HEK293 (cell line): Measurements from ENCODE around the gene MXRA8.
A peak's percentile ranks its signal among the peaks of the same experiment; 100 is the strongest.

Experiments used
- KLF8 ChIP-seq: fragments of 450-650 bp; formaldehyde crosslinking; IDR thresholded peaks from 2 replicates; pipeline ENCODE4 v1.5.1; 2016; ENCODE audit warnings: missing biosample characterization, missing genetic modification characterization
- SALL2 ChIP-seq: fragments of 450-650 bp; formaldehyde crosslinking; IDR thresholded peaks from 2 replicates; pipeline ENCODE4 v1.5.0; 2017; ENCODE audit warnings: missing biosample characterization, mild to moderate bottlenecking, missing genetic modification characterization, borderline replicate concordance
- SP2 ChIP-seq: fragments of 450-650 bp; formaldehyde crosslinking; IDR thresholded peaks from 2 replicates; pipeline ENCODE4 v1.5.1; 2016; ENCODE audit warnings: missing biosample characterization, missing genetic modification characterization
- SP3 ChIP-seq: fragments of 450-650 bp; formaldehyde crosslinking; IDR thresholded peaks from 2 replicates; pipeline ENCODE4 v1.5.1; 2016; ENCODE audit warnings: missing biosample characterization, missing genetic modification characterization
- YY1 ChIP-seq: fragments of 450-650 bp; formaldehyde crosslinking; IDR thresholded peaks from 2 replicates; pipeline ENCODE4 v1.5.1; 2018; ENCODE audit warnings: missing biosample characterization, missing genetic modification characterization
- YY2 ChIP-seq: fragments of 450-650 bp; formaldehyde crosslinking; IDR thresholded peaks from 2 replicates; pipeline ENCODE4 v1.5.1; 2016; ENCODE audit warnings: missing biosample characterization, missing genetic modification characterization
- ZBTB17 ChIP-seq: fragments of 450-650 bp; formaldehyde crosslinking; IDR thresholded peaks from 2 replicates; pipeline ENCODE4 v1.5.1; 2016; ENCODE audit warnings: missing biosample characterization, missing genetic modification characterization
- ZBTB7A ChIP-seq: fragments of 450-650 bp; formaldehyde crosslinking; IDR thresholded peaks from 2 replicates; pipeline ENCODE4 v1.5.1; 2016; ENCODE audit warnings: low read depth, missing biosample characterization, missing genetic modification characterization
- ZFP37 ChIP-seq: fragments of 450-650 bp; formaldehyde crosslinking; IDR thresholded peaks from 2 replicates; pipeline ENCODE4 v1.5.1; 2016; ENCODE audit warnings: missing biosample characterization, missing genetic modification characterization
- ZFP69B ChIP-seq: fragments of 450-650 bp; formaldehyde crosslinking; IDR thresholded peaks from 2 replicates; pipeline ENCODE4 v1.5.1; 2016; ENCODE audit warnings: missing biosample characterization, missing genetic modification characterization
- ZNF133 ChIP-seq: fragments of 450-650 bp; formaldehyde crosslinking; IDR thresholded peaks from 2 replicates; pipeline ENCODE4 v1.5.1; 2016; ENCODE audit warnings: missing biosample characterization, missing genetic modification characterization
- ZNF140 ChIP-seq: fragments of 450-650 bp; formaldehyde crosslinking; IDR thresholded peaks from 2 replicates; pipeline ENCODE4 v1.5.1; 2016; ENCODE audit warnings: missing biosample characterization, missing genetic modification characterization
- ZNF223 ChIP-seq: fragments of 450-650 bp; formaldehyde crosslinking; IDR thresholded peaks from 2 replicates; pipeline ENCODE4 v1.5.1; 2016; ENCODE audit warnings: missing biosample characterization, missing genetic modification characterization
- ZNF266 ChIP-seq: fragments of 450-650 bp; formaldehyde crosslinking; IDR thresholded peaks from 2 replicates; pipeline ENCODE4 v1.5.1; 2016; ENCODE audit warnings: missing biosample characterization, missing genetic modification characterization, low read depth
- ZNF311 ChIP-seq: fragments of 450-650 bp; formaldehyde crosslinking; IDR thresholded peaks from 2 replicates; pipeline ENCODE4 v1.5.1; 2017; ENCODE audit warnings: missing biosample characterization, missing genetic modification characterization, borderline replicate concordance
- ZNF335 ChIP-seq: fragments of 450-650 bp; formaldehyde crosslinking; conservative IDR thresholded peaks from 2 replicates; pipeline ENCODE4 v1.5.1; 2016; ENCODE audit warnings: missing biosample characterization, missing genetic modification characterization
- ZNF391 ChIP-seq: fragments of 450-650 bp; formaldehyde crosslinking; IDR thresholded peaks from 2 replicates; pipeline ENCODE4 v1.5.1; 2016; ENCODE audit warnings: low read depth, missing biosample characterization, missing genetic modification characterization, borderline replicate concordance
- ZNF610 ChIP-seq: fragments of 450-650 bp; formaldehyde crosslinking; IDR thresholded peaks from 2 replicates; pipeline ENCODE4 v1.5.1; 2016; ENCODE audit warnings: missing biosample characterization, missing genetic modification characterization, borderline replicate concordance
- ZNF654 ChIP-seq: fragments of 450-650 bp; formaldehyde crosslinking; IDR thresholded peaks from 2 replicates; pipeline ENCODE4 v1.5.1; 2016; ENCODE audit warnings: low read depth, missing biosample characterization, missing genetic modification characterization
- ZNF660 ChIP-seq: fragments of 450-650 bp; IDR thresholded peaks from 2 replicates; pipeline ENCODE4 v1.5.1; 2018; ENCODE audit warnings: missing biosample characterization, mild to moderate bottlenecking, missing genetic modification characterization
- ZSCAN16 ChIP-seq: fragments of 450-650 bp; formaldehyde crosslinking; IDR thresholded peaks from 2 replicates; pipeline ENCODE4 v1.5.1; 2016; ENCODE audit warnings: missing biosample characterization, missing genetic modification characterization
- TF ChIP-seq, protein P1 (sequence below): fragments of 450-650 bp; formaldehyde crosslinking; IDR thresholded peaks from 2 replicates; pipeline ENCODE4 v1.5.1; 2016; ENCODE audit warnings: missing biosample characterization, missing genetic modification characterization, borderline replicate concordance
- TF ChIP-seq, protein P2 (sequence below): fragments of 450-650 bp; formaldehyde crosslinking; IDR thresholded peaks from 2 replicates; pipeline ENCODE4 v1.5.1; 2016; ENCODE audit warnings: missing biosample characterization, missing genetic modification characterization
- TF ChIP-seq, protein P3 (sequence below): fragments of 450-650 bp; formaldehyde crosslinking; IDR thresholded peaks from 2 replicates; pipeline ENCODE4 v1.5.1; 2016; ENCODE audit warnings: missing biosample characterization, missing genetic modification characterization
- TF ChIP-seq, protein P4 (sequence below): fragments of 450-650 bp; formaldehyde crosslinking; conservative IDR thresholded peaks from 2 replicates; pipeline ENCODE4 v1.5.1; 2016; ENCODE audit warnings: low read depth, missing biosample characterization, missing genetic modification characterization
- TF ChIP-seq, protein P5 (sequence below): fragments of 450-650 bp; formaldehyde crosslinking; IDR thresholded peaks from 2 replicates; pipeline ENCODE4 v1.5.1; 2017; ENCODE audit warnings: missing biosample characterization, missing genetic modification characterization
- TF ChIP-seq, protein P6 (sequence below): fragments of 450-650 bp; formaldehyde crosslinking; IDR thresholded peaks from 2 replicates; pipeline ENCODE4 v1.5.1; 2016; ENCODE audit warnings: missing biosample characterization, missing genetic modification characterization

MXRA8 gene

DNA sequence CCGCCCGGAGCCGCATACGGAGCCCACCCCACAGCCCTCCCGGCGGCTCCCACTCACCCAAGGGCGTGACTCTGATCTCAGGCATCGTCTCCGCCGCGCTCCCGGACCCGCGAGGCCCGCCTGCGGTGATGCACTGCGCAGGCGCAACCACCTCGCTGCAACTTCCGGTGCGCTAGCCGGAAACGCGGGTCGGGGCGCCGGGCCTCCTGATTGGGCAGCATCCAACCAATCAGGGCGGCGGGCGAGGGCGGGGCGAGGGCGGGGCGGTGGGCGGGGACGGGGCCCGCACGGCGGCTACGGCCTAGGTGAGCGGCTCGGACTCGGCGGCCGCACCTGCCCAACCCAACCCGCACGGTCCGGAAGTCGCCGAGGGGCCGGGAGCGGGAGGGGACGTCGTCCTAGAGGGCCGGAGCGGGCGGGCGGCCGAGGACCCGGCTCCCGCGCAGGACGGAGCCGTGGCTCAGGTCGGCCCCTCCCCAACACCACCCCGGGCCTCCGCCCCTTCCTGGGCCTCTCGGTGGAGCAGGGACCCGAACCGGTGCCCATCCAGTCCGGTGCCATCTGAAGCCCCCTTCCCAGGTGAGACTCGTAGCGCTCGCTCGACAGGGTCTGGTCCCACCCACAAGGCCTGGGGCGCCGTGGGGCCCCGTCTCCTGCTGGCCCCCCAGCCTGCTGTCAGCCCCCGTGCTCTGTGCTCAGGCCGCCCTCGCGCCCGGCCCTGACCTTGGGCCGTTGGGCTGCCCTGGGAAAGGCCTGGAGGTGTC, 33.6 kb downstream of the MXRA8 start, which contains the start of the genes CPTP and INTS11 (continued):
- TF ChIP-seq, protein P1, sequence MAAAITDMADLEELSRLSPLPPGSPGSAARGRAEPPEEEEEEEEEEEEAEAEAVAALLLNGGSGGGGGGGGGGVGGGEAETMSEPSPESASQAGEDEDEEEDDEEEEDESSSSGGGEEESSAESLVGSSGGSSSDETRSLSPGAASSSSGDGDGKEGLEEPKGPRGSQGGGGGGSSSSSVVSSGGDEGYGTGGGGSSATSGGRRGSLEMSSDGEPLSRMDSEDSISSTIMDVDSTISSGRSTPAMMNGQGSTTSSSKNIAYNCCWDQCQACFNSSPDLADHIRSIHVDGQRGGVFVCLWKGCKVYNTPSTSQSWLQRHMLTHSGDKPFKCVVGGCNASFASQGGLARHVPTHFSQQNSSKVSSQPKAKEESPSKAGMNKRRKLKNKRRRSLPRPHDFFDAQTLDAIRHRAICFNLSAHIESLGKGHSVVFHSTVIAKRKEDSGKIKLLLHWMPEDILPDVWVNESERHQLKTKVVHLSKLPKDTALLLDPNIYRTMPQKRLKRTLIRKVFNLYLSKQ, result no peak
- TF ChIP-seq, protein P2, sequence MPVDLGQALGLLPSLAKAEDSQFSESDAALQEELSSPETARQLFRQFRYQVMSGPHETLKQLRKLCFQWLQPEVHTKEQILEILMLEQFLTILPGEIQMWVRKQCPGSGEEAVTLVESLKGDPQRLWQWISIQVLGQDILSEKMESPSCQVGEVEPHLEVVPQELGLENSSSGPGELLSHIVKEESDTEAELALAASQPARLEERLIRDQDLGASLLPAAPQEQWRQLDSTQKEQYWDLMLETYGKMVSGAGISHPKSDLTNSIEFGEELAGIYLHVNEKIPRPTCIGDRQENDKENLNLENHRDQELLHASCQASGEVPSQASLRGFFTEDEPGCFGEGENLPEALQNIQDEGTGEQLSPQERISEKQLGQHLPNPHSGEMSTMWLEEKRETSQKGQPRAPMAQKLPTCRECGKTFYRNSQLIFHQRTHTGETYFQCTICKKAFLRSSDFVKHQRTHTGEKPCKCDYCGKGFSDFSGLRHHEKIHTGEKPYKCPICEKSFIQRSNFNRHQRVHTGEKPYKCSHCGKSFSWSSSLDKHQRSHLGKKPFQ (tag by site-specific recombination), result no peak
- 0 out of 2 replicates have a peak, but pooled peaks have one; percentile 11 for TF ChIP-seq ZNF660
- TF ChIP-seq ZNF223 (tag by site-specific recombination), result peak; percentile 97
- 0 out of 2 replicates have a peak, but pooled peaks have one; percentile 13 for TF ChIP-seq ZFP69B (tag by site-specific recombination)
- TF ChIP-seq, protein P3, sequence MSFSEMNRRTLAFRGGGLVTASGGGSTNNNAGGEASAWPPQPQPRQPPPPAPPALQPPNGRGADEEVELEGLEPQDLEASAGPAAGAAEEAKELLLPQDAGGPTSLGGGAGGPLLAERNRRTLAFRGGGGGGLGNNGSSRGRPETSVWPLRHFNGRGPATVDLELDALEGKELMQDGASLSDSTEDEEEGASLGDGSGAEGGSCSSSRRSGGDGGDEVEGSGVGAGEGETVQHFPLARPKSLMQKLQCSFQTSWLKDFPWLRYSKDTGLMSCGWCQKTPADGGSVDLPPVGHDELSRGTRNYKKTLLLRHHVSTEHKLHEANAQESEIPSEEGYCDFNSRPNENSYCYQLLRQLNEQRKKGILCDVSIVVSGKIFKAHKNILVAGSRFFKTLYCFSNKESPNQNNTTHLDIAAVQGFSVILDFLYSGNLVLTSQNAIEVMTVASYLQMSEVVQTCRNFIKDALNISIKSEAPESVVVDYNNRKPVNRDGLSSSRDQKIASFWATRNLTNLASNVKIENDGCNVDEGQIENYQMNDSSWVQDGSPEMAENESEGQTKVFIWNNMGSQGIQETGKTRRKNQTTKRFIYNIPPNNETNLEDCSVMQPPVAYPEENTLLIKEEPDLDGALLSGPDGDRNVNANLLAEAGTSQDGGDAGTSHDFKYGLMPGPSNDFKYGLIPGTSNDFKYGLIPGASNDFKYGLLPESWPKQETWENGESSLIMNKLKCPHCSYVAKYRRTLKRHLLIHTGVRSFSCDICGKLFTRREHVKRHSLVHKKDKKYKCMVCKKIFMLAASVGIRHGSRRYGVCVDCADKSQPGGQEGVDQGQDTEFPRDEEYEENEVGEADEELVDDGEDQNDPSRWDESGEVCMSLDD (tag by site-specific recombination), result peak; percentile 60; the same call in 1 of the 2 replicates
- no peak for TF ChIP-seq ZNF266 (tag by site-specific recombination)
- TF ChIP-seq YY1 (tag by site-specific recombination), result 0 out of 2 replicates have a peak, but pooled peaks have one; percentile 17
- TF ChIP-seq ZNF133 (tag by site-specific recombination), result no peak
- TF ChIP-seq SALL2, result no peak
- TF ChIP-seq SP2 (tag by site-specific recombination), result peak; percentile 87
- TF ChIP-seq ZNF654 (tag by site-specific recombination), result no peak
- TF ChIP-seq ZNF311 (tag by site-specific recombination), result no peak
- TF ChIP-seq ZBTB7A, result peak; percentile 65; the same call in 1 of the 2 replicates
- no peak for TF ChIP-seq ZBTB17 (tag by site-specific recombination)
- TF ChIP-seq SP3 (tag by site-specific recombination), result peak; percentile 73
- TF ChIP-seq YY2, result no peak
- peak; percentile 39; the same call in 1 of the 2 replicates for TF ChIP-seq ZFP37 (tag by site-specific recombination)
- TF ChIP-seq, protein P4, sequence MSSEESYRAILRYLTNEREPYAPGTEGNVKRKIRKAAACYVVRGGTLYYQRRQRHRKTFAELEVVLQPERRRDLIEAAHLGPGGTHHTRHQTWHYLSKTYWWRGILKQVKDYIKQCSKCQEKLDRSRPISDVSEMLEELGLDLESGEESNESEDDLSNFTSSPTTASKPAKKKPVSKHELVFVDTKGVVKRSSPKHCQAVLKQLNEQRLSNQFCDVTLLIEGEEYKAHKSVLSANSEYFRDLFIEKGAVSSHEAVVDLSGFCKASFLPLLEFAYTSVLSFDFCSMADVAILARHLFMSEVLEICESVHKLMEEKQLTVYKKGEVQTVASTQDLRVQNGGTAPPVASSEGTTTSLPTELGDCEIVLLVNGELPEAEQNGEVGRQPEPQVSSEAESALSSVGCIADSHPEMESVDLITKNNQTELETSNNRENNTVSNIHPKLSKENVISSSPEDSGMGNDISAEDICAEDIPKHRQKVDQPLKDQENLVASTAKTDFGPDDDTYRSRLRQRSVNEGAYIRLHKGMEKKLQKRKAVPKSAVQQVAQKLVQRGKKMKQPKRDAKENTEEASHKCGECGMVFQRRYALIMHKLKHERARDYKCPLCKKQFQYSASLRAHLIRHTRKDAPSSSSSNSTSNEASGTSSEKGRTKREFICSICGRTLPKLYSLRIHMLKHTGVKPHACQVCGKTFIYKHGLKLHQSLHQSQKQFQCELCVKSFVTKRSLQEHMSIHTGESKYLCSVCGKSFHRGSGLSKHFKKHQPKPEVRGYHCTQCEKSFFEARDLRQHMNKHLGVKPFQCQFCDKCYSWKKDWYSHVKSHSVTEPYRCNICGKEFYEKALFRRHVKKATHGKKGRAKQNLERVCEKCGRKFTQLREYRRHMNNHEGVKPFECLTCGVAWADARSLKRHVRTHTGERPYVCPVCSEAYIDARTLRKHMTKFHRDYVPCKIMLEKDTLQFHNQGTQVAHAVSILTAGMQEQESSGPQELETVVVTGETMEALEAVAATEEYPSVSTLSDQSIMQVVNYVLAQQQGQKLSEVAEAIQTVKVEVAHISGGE, result peak; percentile 57; the same call in 1 of the 2 replicates
- TF ChIP-seq KLF8 (tag by site-specific recombination), result peak; percentile 89
- no peak for TF ChIP-seq ZSCAN16 (tag by site-specific recombination)
- no peak for TF ChIP-seq ZNF140 (tag by site-specific recombination)
- TF ChIP-seq, protein P5, sequence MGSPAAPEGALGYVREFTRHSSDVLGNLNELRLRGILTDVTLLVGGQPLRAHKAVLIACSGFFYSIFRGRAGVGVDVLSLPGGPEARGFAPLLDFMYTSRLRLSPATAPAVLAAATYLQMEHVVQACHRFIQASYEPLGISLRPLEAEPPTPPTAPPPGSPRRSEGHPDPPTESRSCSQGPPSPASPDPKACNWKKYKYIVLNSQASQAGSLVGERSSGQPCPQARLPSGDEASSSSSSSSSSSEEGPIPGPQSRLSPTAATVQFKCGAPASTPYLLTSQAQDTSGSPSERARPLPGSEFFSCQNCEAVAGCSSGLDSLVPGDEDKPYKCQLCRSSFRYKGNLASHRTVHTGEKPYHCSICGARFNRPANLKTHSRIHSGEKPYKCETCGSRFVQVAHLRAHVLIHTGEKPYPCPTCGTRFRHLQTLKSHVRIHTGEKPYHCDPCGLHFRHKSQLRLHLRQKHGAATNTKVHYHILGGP (tag by site-specific recombination), result no peak
- TF ChIP-seq, protein P6, sequence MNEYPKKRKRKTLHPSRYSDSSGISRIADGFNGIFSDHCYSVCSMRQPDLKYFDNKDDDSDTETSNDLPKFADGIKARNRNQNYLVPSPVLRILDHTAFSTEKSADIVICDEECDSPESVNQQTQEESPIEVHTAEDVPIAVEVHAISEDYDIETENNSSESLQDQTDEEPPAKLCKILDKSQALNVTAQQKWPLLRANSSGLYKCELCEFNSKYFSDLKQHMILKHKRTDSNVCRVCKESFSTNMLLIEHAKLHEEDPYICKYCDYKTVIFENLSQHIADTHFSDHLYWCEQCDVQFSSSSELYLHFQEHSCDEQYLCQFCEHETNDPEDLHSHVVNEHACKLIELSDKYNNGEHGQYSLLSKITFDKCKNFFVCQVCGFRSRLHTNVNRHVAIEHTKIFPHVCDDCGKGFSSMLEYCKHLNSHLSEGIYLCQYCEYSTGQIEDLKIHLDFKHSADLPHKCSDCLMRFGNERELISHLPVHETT, result no peak
- peak; percentile 93 for TF ChIP-seq ZNF335 (tag by site-specific recombination)
- no peak for TF ChIP-seq ZNF610 (tag by site-specific recombination)
- 0 out of 2 replicates have a peak, but pooled peaks have one; percentile 24 for TF ChIP-seq ZNF391
